GM19452 (cell line): ENCODE results near the gene CLIC6.
"Not testable (repeated sequence)": the region's sequence is repeated elsewhere in the genome, so short reads cannot be mapped to it uniquely, and the experiment has no call there.

Experiments
- ATAC-seq: cut with Tn5 transposase; IDR thresholded peaks from one replicate; pipeline ENCODE4 v1.9.1; 2021; ENCODE audit not compliant: unreplicated experiment

The CLIC6 gene

GRCh38 chr21:34651642-34652041 is 17.2 kb upstream of the CLIC6 start:
- ATAC-seq = no peak

- ATAC-seq = no peak
Observed at GRCh38 chr21:34653522-34653921, 15.3 kb upstream of the CLIC6 start.

- ATAC-seq = no peak
Observed at GRCh38 chr21:34661848-34662247, 6.9 kb upstream of the CLIC6 start.

- no peak for ATAC-seq
Observed at GRCh38 chr21:34667761-34668160, 1.0 kb upstream of the CLIC6 start.

- peak; percentile 56 for ATAC-seq
Observed at GRCh38 chr21:34669149-34669879, 520 bp downstream of the CLIC6 start.

- ATAC-seq = not testable (repeated sequence)
Observed at GRCh38 chr21:34669880-34670219, 1.1 kb downstream of the CLIC6 start.

- no peak for ATAC-seq
Observed at GRCh38 chr21:34670220-34670961, 1.6 kb downstream of the CLIC6 start.

GRCh38 chr21:34670962-34671348 is 2.2 kb downstream of the CLIC6 start:
- ATAC-seq = no peak

- ATAC-seq = no peak
Observed at GRCh38 chr21:34671462-34671861, 2.7 kb downstream of the CLIC6 start.

- ATAC-seq = no peak
Observed at GRCh38 chr21:34671891-34672290, 3.1 kb downstream of the CLIC6 start.

GRCh38 chr21:34673006-34673405 is 4.2 kb downstream of the CLIC6 start:
- ATAC-seq = no peak

GRCh38 chr21:34674468-34674867 is 5.7 kb downstream of the CLIC6 start:
- no peak for ATAC-seq

- no peak for ATAC-seq
Observed at GRCh38 chr21:34675871-34676270, 7.1 kb downstream of the CLIC6 start.

- ATAC-seq = no peak
Observed at GRCh38 chr21:34679051-34679450, 10.3 kb downstream of the CLIC6 start.

GRCh38 chr21:34684174-34684876 is 15.5 kb downstream of the CLIC6 start:
- no peak for ATAC-seq

GRCh38 chr21:34687065-34687464 is 18.3 kb downstream of the CLIC6 start:
- no peak for ATAC-seq

GRCh38 chr21:34687745-34688144 is 19.0 kb downstream of the CLIC6 start:
- no peak for ATAC-seq

- ATAC-seq = no peak
Observed at GRCh38 chr21:34688145-34688544, 19.4 kb downstream of the CLIC6 start.

GRCh38 chr21:34688715-34689114 is 19.9 kb downstream of the CLIC6 start:
- ATAC-seq = no peak

GRCh38 chr21:34690041-34690792 is 21.4 kb downstream of the CLIC6 start:
- no peak for ATAC-seq

- ATAC-seq = no peak
Observed at GRCh38 chr21:34690793-34691175, 22.0 kb downstream of the CLIC6 start.
